Left ventricle myocardium inferior (tissue), 1 donor: Measurements from ENCODE around the gene NXN. TPM values are rescaled to one million over a fixed set of nuclear protein-coding genes. Genes with fewer than 3 reads are reported as not detected.

Experiments
- DNase-seq: peaks from one replicate; pipeline ENCODE4 v3.0.0-alpha.2; 2020
- H3K27ac ChIP-seq: fragments of 200-600 bp; replicated peaks from 2 replicates; pipeline ENCODE4 v1.8.0; 2021
- H3K27me3 ChIP-seq: fragments of 200-600 bp; 2 replicates; pipeline ENCODE4 v1.8.0; 2021; ENCODE audit warnings: low read depth
- H3K36me3 ChIP-seq: fragments of 200-600 bp; 2 replicates; pipeline ENCODE4 v1.8.0; 2021
- H3K4me1 ChIP-seq: fragments of 200-600 bp; 2 replicates; pipeline ENCODE4 v1.8.0; 2021
- H3K4me3 ChIP-seq: fragments of 200-600 bp; 2 replicates; pipeline ENCODE4 v1.8.0; 2021; ENCODE audit warnings: mild to moderate bottlenecking, moderate library complexity
- H3K9me3 ChIP-seq: fragments of 200-600 bp; replicated peaks from 2 replicates; pipeline ENCODE4 v1.8.0; 2021
- intact Hi-C: fragments of 100-400 bp; cut with micrococcal nuclease; formaldehyde crosslinking; loops from one replicate; pipeline ENCODE4 v1.11.0; 2022
- total RNA-seq: library from RNA; stranded (reverse); fragmentation: NEBNext Ultra II Directional; extraction: Animal tissue kit (Norgen Biotek cat#: 25700); gene quantifications from one replicate; pipeline ENCODE4 v1.2.1, GENCODE V29; 2021
- TF ChIP-seq, protein P1 (sequence below): fragments of 200-600 bp; IDR thresholded peaks from 2 replicates; pipeline ENCODE4 v1.8.0; 2021; ENCODE audit warnings: antibody characterized with exemption, mild to moderate bottlenecking, borderline replicate concordance
- donor health status: DM: no; HTN: yes; CAD: no; lungs with severe emphysema.

Gene NXN
- total RNA-seq, 1 donor from 2014 or later, result 13.8 TPM

DNA sequence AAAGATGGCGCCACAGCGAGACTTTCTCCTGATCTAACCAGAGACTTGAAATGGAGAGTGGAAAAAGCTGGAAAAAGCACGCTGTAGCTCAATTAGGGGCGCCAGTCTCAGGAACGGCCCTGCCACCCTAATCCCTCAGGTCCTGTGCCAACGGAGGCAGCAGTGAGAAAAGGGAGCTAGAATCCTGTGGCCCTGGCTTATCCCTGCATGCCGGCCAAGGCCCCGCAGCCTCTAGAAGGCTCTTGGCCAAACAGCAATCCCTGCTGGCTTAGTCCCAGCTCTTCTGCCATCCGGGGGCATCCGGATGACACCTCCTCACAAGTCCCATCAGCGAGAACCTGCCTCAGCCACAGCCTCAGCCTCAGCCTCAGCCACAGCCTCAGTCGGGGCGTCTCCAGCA lies 127.7 kb downstream of the NXN start:
- Histone ChIP-seq H3K27me3 (no peaks in the 10 kb centered on the region), H3K4me1 (peaks cover 40% of the 10 kb centered on the region), H3K9me3 (no peaks in the 10 kb centered on the region), H3K27ac (peak overlapping the region; percentile 79), H3K36me3 (no peaks in the 10 kb centered on the region), H3K4me3 (no peak overlapping the region)
- TF ChIP-seq, protein P1, sequence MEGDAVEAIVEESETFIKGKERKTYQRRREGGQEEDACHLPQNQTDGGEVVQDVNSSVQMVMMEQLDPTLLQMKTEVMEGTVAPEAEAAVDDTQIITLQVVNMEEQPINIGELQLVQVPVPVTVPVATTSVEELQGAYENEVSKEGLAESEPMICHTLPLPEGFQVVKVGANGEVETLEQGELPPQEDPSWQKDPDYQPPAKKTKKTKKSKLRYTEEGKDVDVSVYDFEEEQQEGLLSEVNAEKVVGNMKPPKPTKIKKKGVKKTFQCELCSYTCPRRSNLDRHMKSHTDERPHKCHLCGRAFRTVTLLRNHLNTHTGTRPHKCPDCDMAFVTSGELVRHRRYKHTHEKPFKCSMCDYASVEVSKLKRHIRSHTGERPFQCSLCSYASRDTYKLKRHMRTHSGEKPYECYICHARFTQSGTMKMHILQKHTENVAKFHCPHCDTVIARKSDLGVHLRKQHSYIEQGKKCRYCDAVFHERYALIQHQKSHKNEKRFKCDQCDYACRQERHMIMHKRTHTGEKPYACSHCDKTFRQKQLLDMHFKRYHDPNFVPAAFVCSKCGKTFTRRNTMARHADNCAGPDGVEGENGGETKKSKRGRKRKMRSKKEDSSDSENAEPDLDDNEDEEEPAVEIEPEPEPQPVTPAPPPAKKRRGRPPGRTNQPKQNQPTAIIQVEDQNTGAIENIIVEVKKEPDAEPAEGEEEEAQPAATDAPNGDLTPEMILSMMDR, result no peak
- intact Hi-C loops, result no loop called here
- DNase-seq, result no peak

DNA sequence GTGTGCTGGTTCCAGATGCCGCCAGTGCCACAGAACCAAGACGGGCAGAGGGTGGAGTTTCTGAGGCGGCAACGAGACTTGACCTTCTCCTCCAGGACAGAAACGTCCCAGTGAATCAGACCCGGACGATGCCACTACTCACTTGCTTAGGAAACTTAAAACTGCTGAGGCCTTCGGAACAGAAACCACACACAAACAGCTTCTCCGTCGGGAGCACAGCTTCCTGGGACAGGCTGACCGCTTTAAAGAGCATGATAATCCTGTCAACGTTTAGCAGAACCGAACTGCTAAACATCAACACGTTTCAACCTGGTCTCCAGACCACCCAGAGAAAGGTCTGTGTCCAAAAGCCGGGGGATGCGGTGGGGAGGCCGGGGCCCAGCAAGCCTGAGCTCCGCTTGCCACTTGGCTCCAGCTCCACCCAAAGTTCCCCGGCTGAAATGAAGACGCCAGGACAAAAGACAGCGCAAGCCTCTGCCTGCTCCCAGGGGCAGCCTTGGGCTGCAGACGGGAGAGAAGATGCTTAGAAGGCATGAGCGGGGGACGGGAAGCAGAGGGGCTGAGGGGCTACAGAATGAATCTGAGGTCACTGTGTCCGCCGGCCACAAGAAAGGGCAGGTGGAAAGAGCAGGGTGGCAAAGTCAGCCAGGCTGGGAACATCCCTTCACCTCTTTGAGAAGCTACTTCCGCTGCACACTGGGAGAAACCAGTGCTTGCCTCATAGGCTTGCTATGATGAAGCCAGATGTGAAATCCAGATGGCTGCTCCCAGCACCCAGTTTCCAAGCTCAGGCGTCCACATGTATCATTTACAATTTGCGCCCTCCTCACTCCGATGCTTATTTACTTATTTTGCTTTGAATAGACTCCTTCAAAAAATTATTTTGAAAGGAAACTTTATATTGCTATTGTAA lies 128.5 kb downstream of the NXN start:
- H3K4me1 ChIP-seq, result peaks cover 47% of the 10 kb centered on the region
- H3K36me3 ChIP-seq, result no peaks in the 10 kb centered on the region
- H3K9me3 ChIP-seq, result no peaks in the 10 kb centered on the region
- intact Hi-C loops, result no loop called here
- H3K4me3 ChIP-seq, result peak overlapping the region; percentile 36
- peak; percentile 29 for DNase-seq
- H3K27ac ChIP-seq, result peak overlapping the region; percentile 79
- H3K27me3 ChIP-seq, result no peaks in the 10 kb centered on the region
- TF ChIP-seq, protein P1, result no peak

DNA sequence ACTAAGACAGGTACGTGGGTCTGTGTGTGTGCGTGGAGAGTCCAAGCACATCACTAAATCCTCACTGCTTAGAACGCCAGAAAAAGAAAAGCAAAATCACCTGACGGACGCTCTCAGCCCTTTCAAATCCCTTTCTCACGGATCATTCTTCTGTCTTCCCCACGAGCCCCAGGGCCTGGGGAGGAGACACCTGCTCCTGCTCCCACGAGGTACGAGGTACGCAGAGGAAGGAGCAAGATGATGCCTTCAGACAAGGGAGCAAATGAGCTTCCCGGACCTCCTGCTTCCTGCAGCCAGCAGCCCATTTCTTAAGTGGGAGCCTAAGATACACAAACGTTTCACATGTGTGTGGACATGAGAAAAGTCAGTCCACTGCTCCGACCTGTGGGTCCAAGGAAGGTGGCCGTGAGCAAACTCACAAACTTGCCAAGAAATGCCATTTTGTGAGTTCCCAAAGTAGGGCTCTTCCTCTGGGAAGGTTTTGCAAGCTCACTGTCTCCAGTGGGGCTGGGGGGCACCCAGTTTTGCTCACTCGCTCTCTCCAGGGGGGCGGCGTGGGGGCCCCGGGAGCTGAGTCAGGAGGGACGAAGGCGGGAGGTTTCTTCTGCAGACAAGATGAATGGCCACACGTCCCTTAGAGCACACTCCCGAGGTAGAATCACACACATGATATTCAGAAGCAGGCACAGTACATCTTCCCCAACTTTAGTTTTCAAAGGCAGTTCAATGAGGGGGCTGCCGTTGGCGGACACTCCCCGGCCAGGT lies 129.3 kb downstream of the NXN start:
- H3K27me3 ChIP-seq, result no peaks in the 10 kb centered on the region
- peaks cover 42% of the 10 kb centered on the region for H3K4me1 ChIP-seq
- intact Hi-C loops, result no loop called here
- TF ChIP-seq, protein P1, result no peak
- no peak for DNase-seq
- H3K36me3 ChIP-seq, result no peaks in the 10 kb centered on the region
- peak overlapping the region; percentile 36 for H3K4me3 ChIP-seq
- H3K27ac ChIP-seq, result peak overlapping the region; percentile 79
- H3K9me3 ChIP-seq, result no peaks in the 10 kb centered on the region

DNA sequence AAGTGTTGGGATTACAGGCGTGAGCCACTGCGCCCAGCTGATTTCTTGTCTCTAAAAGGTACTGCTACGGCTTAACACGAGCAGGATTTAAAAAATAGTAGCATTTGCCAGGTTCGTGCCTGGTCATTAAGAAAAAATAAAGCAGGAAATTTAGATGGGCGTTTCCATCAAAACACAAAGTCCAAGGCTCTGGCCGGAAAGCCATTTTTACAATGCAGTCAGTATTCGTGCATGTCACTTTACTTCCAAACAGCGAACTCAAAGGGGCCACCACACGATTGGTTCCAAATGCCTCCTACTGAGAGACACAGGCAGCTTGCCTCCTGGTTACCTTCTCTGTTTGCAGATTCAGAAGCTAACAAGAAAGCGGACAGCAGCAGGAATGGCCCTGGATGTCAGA lies 131.2 kb downstream of the NXN start:
- DNase-seq, result no peak
- intact Hi-C loops, result loop anchor here (10.0 kb wide), 1 partner anchor 66 kb away; no protein-coding TSS in a partner anchor
- H3K27ac ChIP-seq, result peak overlapping the region; percentile 89
- H3K4me1 ChIP-seq, result peaks cover 41% of the 10 kb centered on the region
- TF ChIP-seq, protein P1, result no peak
- H3K4me3 ChIP-seq, result peak overlapping the region; percentile 59
- no peaks in the 10 kb centered on the region for H3K27me3 ChIP-seq
- H3K36me3 ChIP-seq, result no peaks in the 10 kb centered on the region
- no peaks in the 10 kb centered on the region for H3K9me3 ChIP-seq

DNA sequence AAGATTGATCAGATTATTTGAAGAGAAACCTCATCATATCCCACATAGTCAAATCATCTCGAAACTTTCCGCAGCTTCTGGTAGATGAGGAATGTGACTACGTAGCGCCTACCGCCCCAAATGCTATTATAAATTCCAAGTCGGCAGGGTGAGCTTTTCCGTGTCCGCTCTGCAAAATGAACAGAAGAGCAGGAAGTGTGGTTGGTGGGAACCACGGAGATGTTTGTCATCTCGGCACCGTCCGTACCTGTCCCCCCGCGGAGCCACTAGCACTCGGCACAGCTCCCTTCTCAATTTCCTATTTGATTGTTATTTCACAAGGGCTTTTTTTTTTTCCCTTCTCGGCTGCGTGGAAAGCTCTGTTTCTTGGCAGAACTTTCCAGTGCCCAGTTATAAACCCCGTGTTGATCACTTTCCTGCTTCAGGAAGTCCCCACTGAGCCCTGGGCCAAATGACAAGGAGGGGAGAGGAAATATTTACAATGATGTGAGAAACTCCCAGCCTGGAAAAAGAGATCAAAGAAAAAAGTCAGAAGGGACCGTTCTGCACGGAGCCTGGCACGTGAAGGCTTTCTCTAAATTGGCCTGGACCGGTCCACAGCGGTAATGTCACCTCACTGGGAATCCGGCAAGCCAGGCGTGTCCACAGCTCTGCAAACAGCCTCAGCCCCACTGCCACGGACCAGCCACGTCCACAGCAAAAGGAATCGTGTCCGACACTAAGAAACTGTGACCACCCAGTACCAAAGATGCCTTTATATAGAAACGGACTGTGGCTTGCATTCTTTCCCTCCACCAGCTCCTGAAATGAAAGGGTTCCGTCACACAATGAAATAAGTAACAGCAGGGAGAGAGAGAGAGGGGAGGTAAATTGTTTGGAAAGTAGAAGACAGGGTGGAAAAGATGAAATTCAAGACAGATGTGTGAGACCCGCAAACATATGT lies 132.4 kb downstream of the NXN start:
- peak overlapping the region; percentile 89 for H3K27ac ChIP-seq
- no peak for DNase-seq
- TF ChIP-seq, protein P1, result no peak
- H3K27me3 ChIP-seq, result no peaks in the 10 kb centered on the region
- peaks cover 41% of the 10 kb centered on the region for H3K4me1 ChIP-seq
- H3K4me3 ChIP-seq, result peak overlapping the region; percentile 59
- no peaks in the 10 kb centered on the region for H3K36me3 ChIP-seq
- intact Hi-C loops, result loop anchor here (10.0 kb wide), 1 partner anchor 68 kb away; no protein-coding TSS in a partner anchor
- H3K9me3 ChIP-seq, result no peaks in the 10 kb centered on the region
